ENCODE measurements around the gene MVB12B. TPM values are rescaled to one million over a fixed set of nuclear protein-coding genes. Genes with fewer than 3 reads are reported as not detected.
"Not testable (repeated sequence)": the region's sequence is repeated elsewhere in the genome, so short reads cannot be mapped to it uniquely, and the experiment has no call there.

Gene MVB12B
- total and polyA plus RNA-seq, 8 donors: 19.9 to 25.3 (median 22.8) TPM

DNA sequence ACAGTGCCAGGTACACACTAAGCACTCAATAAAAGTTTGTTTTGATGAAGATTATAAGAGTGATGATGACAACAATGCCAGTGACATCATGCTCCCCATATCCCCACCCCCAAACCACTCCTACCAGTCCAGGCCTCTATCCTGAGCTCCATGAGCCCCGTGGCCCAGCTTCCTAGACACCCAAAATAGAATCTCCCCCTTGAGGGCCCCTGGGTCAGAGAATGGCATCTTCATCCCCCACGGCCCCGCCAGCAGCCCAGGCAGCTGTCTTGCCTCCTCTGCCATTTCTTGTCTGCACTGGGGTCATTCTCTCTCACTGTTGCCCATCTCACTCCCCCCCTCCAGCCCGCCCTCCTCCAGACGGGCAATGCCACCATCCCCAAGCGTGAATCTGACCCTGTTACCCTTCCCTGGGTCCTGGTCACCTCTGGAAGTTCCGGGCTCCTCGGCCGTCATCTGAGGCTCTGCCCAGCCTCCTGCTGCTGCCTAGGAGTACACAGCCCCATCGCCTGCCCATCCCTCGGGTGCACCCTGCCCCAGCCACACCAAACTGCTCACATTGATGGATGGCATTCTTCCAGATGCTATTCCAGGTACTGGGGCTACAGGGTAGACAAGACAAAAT, 210.3 kb downstream of the MVB12B start:
- H3K36me3 ChIP-seq: no peaks in the 10 kb centered on the region
- ATAC-seq (no peak), DNase-seq (peak in 1 of 4 donors; percentile 16)
- H3K27ac ChIP-seq: no peak overlapping the region
- H3K9me3 ChIP-seq: no peaks in the 10 kb centered on the region
- H3K4me3 ChIP-seq: no peak overlapping the region
- peaks cover 0 to 45% of the 10 kb centered on the region in 2 donors for H3K27me3 ChIP-seq
- H3K4me1 ChIP-seq: peaks cover 0 to 26% of the 10 kb centered on the region in 2 donors
- TF ChIP-seq, protein P1, sequence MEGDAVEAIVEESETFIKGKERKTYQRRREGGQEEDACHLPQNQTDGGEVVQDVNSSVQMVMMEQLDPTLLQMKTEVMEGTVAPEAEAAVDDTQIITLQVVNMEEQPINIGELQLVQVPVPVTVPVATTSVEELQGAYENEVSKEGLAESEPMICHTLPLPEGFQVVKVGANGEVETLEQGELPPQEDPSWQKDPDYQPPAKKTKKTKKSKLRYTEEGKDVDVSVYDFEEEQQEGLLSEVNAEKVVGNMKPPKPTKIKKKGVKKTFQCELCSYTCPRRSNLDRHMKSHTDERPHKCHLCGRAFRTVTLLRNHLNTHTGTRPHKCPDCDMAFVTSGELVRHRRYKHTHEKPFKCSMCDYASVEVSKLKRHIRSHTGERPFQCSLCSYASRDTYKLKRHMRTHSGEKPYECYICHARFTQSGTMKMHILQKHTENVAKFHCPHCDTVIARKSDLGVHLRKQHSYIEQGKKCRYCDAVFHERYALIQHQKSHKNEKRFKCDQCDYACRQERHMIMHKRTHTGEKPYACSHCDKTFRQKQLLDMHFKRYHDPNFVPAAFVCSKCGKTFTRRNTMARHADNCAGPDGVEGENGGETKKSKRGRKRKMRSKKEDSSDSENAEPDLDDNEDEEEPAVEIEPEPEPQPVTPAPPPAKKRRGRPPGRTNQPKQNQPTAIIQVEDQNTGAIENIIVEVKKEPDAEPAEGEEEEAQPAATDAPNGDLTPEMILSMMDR (IDR thresholded peaks at IDR 0.05): no peak
- intact Hi-C loops (cut with DNase I): no loop called here

DNA sequence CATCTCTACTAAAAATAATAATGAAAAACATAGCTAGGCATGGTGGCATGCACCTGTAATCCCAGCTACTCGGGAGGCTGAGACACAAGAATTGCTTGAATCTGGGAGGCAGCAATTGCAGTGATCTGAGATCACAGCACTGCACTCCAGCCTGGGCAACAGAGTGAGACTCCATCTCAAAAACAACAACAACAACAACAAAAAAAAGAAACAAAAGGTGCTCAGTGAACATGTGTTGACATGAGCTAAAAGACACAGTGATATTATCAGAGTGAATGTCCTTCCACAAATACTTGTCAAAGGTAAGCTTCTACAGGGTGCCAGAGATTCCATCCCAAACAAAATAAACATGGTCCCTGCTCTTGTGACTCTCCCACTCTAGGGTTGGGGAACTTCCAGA, 211.9 kb downstream of the MVB12B start:
- ATAC-seq (no peak), DNase-seq (no peak)
- H3K27me3 ChIP-seq: peaks cover 0 to 45% of the 10 kb centered on the region in 2 donors
- H3K4me3 ChIP-seq: no peak overlapping the region
- H3K4me1 ChIP-seq: peaks cover 0 to 11% of the 10 kb centered on the region in 2 donors
- intact Hi-C loops (cut with DNase I): no loop called here
- TF ChIP-seq, protein P1 (IDR thresholded peaks at IDR 0.05): no peak
- no peaks in the 10 kb centered on the region for H3K36me3 ChIP-seq
- H3K27ac ChIP-seq: no peak overlapping the region
- no peaks in the 10 kb centered on the region for H3K9me3 ChIP-seq

DNA sequence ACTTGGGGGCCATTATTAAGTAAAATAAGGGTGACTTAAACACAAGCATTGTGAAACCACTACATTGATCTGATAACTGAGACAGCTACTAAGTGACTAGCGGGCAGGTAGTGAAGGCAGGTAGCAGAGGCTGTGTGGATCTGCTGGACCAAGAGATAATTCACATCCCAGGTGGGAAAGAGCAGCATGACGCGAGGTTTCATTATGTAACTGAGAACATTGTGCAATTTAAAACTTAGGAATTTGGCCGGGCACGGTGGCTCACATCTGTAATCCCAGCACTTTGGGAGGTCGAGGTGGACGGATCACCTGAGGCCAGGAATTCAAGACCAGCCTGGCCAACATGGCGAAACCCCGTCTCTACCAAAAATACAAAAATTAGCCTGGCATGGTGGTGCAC, 213.8 kb downstream of the MVB12B start:
- H3K9me3 ChIP-seq; H3K36me3 ChIP-seq; H3K4me3 ChIP-seq; H3K27ac ChIP-seq; DNase-seq; ATAC-seq; intact Hi-C loops (cut with DNase I); H3K4me1 ChIP-seq: not testable (repeated sequence)
- peaks cover 0 to 27% of the 10 kb centered on the region in 2 donors for H3K27me3 ChIP-seq

DNA sequence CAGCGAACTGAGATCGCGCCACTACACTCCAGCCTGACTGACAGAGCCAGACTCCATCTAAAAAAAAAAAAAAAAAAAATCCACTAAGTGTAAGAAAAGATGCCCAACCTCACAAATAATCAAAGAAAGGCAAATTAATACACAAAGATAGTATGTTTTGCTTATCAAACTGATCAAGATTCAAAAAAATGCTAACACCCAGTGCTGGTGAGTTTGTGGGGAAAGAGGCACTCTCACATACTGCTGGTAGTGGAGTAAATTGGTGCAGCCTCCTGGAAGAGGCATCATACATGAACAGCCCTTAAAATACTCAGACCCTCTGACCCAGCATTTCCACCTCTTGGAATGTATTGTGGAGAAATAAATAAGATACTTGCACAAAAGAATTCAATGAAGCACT, 216.9 kb downstream of the MVB12B start:
- no peak overlapping the region for H3K27ac ChIP-seq
- no peaks in the 10 kb centered on the region for H3K4me1 ChIP-seq
- no peak for DNase-seq
- H3K9me3 ChIP-seq: no peaks in the 10 kb centered on the region
- no peak overlapping the region for H3K4me3 ChIP-seq
- no peaks in the 10 kb centered on the region for H3K36me3 ChIP-seq
- intact Hi-C loops (cut with DNase I): no loop called here
- TF ChIP-seq, protein P1 (IDR thresholded peaks at IDR 0.05): no peak
- H3K27me3 ChIP-seq: peaks cover 0 to 8% of the 10 kb centered on the region in 2 donors
- no peak for ATAC-seq

DNA sequence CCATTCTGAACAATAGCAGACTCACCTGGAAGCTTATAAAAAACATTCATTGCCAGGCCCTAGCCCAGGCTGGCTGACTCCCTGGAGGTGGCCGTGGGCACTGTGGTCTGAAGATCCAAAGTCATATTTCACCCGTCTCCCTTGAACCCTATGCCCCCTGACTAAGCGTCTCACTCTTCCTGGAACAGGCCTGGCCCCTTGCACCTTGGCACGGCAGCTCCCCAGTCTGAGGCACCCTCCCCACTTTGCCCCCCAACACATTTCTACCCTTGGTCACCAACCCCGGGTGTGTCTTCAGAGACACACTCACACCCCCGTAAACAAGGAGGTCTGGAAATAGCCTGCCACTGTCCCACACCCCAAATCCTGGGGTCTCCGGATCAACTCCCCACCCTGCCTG, 218.5 kb downstream of the MVB12B start:
- intact Hi-C loops (cut with DNase I): no loop called here
- H3K27me3 ChIP-seq: peaks cover 0 to 12% of the 10 kb centered on the region in 2 donors
- H3K27ac ChIP-seq: no peak overlapping the region
- TF ChIP-seq, protein P1 (IDR thresholded peaks at IDR 0.05): no peak
- H3K4me3 ChIP-seq: no peak overlapping the region
- no peak for ATAC-seq
- no peaks in the 10 kb centered on the region for H3K36me3 ChIP-seq
- no peaks in the 10 kb centered on the region for H3K9me3 ChIP-seq
- H3K4me1 ChIP-seq: no peaks in the 10 kb centered on the region
- peak in 1 of 4 donors; percentile 16 for DNase-seq

DNA sequence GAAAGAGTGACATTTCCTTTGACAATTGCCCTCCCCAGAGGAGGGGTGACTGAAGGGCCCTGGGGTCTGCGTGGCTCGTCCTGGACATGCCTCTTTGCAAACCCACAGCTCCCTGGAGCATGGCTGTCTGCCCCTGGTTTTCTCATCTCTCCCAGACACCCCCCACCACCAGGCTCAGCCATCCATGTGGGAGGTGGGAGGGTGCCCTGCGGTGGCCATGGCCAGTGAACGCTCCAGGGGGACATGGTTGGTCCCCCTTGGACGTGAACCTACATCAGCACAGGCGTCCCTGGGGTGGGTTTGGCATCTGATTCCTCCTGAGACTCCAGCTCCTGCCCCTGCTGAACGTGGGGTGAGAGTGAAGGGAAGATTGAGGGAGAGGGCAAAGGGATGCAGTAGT, 219.4 kb downstream of the MVB12B start:
- no peak overlapping the region for H3K4me3 ChIP-seq
- no peaks in the 10 kb centered on the region for H3K4me1 ChIP-seq
- no peaks in the 10 kb centered on the region for H3K9me3 ChIP-seq
- H3K27me3 ChIP-seq: peaks cover 0 to 6% of the 10 kb centered on the region in 2 donors
- TF ChIP-seq, protein P1 (IDR thresholded peaks at IDR 0.05): no peak
- ATAC-seq: no peak
- no peak for DNase-seq
- no peaks in the 10 kb centered on the region for H3K36me3 ChIP-seq
- intact Hi-C loops (cut with DNase I): no loop called here
- H3K27ac ChIP-seq: no peak overlapping the region

Measured in left lung (tissue), 10 donors.